ENCODE measurements around the gene SLAMF6.
"Not testable (repeated sequence)": the region's sequence is repeated elsewhere in the genome, so short reads cannot be mapped to it uniquely, and the experiment has no call there.

SLAMF6 gene

GRCh38 chr1:160546942-160547341, 23.9 kb upstream of the SLAMF6 start:
- no peak for DNase-seq (ENCODE audit: low read depth)
- H3K4me3 ChIP-seq (ENCODE audit: low read depth, low read length): no peak overlapping the region

GRCh38 chr1:160544647-160545046, 21.6 kb upstream of the SLAMF6 start:
- H3K4me3 ChIP-seq (ENCODE audit: low read depth, low read length): no peak overlapping the region
- DNase-seq (ENCODE audit: low read depth): no peak

GRCh38 chr1:160542303-160542945, 19.4 kb upstream of the SLAMF6 start:
- no peak for DNase-seq (ENCODE audit: low read depth)
- H3K4me3 ChIP-seq (ENCODE audit: low read depth, low read length): no peak overlapping the region

- no peak for DNase-seq (ENCODE audit: low read depth)
- H3K4me3 ChIP-seq (ENCODE audit: low read depth, low read length): no peak overlapping the region
Observed at GRCh38 chr1:160541622-160542302, 18.7 kb upstream of the SLAMF6 start.

GRCh38 chr1:160540859-160541233, 17.8 kb upstream of the SLAMF6 start:
- H3K4me3 ChIP-seq (ENCODE audit: low read depth, low read length): no peak overlapping the region
- no peak for DNase-seq (ENCODE audit: low read depth)

- no peak for DNase-seq (ENCODE audit: low read depth)
Observed at GRCh38 chr1:160539990-160540858, 17.2 kb upstream of the SLAMF6 start.

GRCh38 chr1:160539684-160539989, 16.6 kb upstream of the SLAMF6 start:
- no peak overlapping the region for H3K4me3 ChIP-seq (ENCODE audit: low read depth, low read length)
- no peak for DNase-seq (ENCODE audit: low read depth)

More at GRCh38 chr1:160539990-160540858, 17.2 kb upstream of the SLAMF6 start:
- no peak overlapping the region for H3K4me3 ChIP-seq (ENCODE audit: low read depth, low read length)

GRCh38 chr1:160538985-160539651, 16.1 kb upstream of the SLAMF6 start:
- no peak for DNase-seq (ENCODE audit: low read depth)
- H3K4me3 ChIP-seq (ENCODE audit: low read depth, low read length): no peak overlapping the region

- no peak overlapping the region for H3K4me3 ChIP-seq (ENCODE audit: low read depth, low read length)
- DNase-seq (ENCODE audit: low read depth): no peak
Observed at GRCh38 chr1:160537714-160538665, 14.9 kb upstream of the SLAMF6 start.

GRCh38 chr1:160534823-160535605, 12.0 kb upstream of the SLAMF6 start:
- DNase-seq (ENCODE audit: low read depth): no peak
- H3K4me3 ChIP-seq (ENCODE audit: low read depth, low read length): no peak overlapping the region

- H3K4me3 ChIP-seq (ENCODE audit: low read depth, low read length); DNase-seq (ENCODE audit: low read depth): not testable (repeated sequence)
Observed at GRCh38 chr1:160532557-160532813, 9.4 kb upstream of the SLAMF6 start.

- not testable (repeated sequence) for H3K4me3 ChIP-seq (ENCODE audit: low read depth, low read length)
Observed at GRCh38 chr1:160531809-160532556, 8.9 kb upstream of the SLAMF6 start.

GRCh38 chr1:160529401-160529952, 6.4 kb upstream of the SLAMF6 start:
- not testable (repeated sequence) for H3K4me3 ChIP-seq (ENCODE audit: low read depth, low read length); DNase-seq (ENCODE audit: low read depth)

More at GRCh38 chr1:160531809-160532556, 8.9 kb upstream of the SLAMF6 start:
- not testable (repeated sequence) for DNase-seq (ENCODE audit: low read depth)

GRCh38 chr1:160523789-160524188, 734 bp upstream of the SLAMF6 start:
- not testable (repeated sequence) for DNase-seq (ENCODE audit: low read depth)

GRCh38 chr1:160522136-160522535, 919 bp downstream of the SLAMF6 start:
- DNase-seq (ENCODE audit: low read depth): no peak

More at GRCh38 chr1:160523789-160524188, 734 bp upstream of the SLAMF6 start:
- not testable (repeated sequence) for H3K4me3 ChIP-seq (ENCODE audit: low read depth, low read length)

GRCh38 chr1:160521554-160521953, 1.5 kb downstream of the SLAMF6 start:
- no peak for DNase-seq (ENCODE audit: low read depth)

More at GRCh38 chr1:160522136-160522535, 919 bp downstream of the SLAMF6 start:
- H3K4me3 ChIP-seq (ENCODE audit: low read depth, low read length): no peak overlapping the region

GRCh38 chr1:160520999-160521398, 2.1 kb downstream of the SLAMF6 start:
- no peak overlapping the region for H3K4me3 ChIP-seq (ENCODE audit: low read depth, low read length)
- DNase-seq (ENCODE audit: low read depth): no peak

More at GRCh38 chr1:160521554-160521953, 1.5 kb downstream of the SLAMF6 start:
- H3K4me3 ChIP-seq (ENCODE audit: low read depth, low read length): no peak overlapping the region

Measured in skeletal muscle cell (primary cell).